Frontal cortex (tissue), 4 donors: Measurements from ENCODE around the gene FXYD4. TPM values are rescaled to one million over a fixed set of nuclear protein-coding genes. Genes with fewer than 3 reads are reported as not detected.
A peak's percentile ranks its signal among the peaks of the same experiment; 100 is the strongest.
"Not testable (repeated sequence)": the region's sequence is repeated elsewhere in the genome, so short reads cannot be mapped to it uniquely, and the experiment has no call there.

Experiments
- DNase-seq, 2 donors: peaks; one replicate each; pipeline ENCODE4 v3.0.0; 2012; ENCODE audit warnings: low spot score in 2 of 2
- FAIRE-seq: peaks from 2 replicates; lab custom pipeline; 2012; peaks lifted over from hg19 to GRCh38; lab: Jason Lieb, UNC
- small RNA-seq: library from RNA; depleted of rRNA; stranded (forward); fragments of <200 nt; gene quantifications from one replicate; pipeline ENCODE3, GENCODE V24; 2014
- total RNA-seq: library from RNA; depleted of rRNA; stranded (reverse); fragments of >200 nt; gene quantifications from one replicate; pipeline ENCODE4 v1.2.3, GENCODE V29; 2014
- donor health status: control.
- donor health status: control.
- donor health status: control.

Gene FXYD4
- total RNA-seq, 1 donor from 2014 or later = not detected

DNA sequence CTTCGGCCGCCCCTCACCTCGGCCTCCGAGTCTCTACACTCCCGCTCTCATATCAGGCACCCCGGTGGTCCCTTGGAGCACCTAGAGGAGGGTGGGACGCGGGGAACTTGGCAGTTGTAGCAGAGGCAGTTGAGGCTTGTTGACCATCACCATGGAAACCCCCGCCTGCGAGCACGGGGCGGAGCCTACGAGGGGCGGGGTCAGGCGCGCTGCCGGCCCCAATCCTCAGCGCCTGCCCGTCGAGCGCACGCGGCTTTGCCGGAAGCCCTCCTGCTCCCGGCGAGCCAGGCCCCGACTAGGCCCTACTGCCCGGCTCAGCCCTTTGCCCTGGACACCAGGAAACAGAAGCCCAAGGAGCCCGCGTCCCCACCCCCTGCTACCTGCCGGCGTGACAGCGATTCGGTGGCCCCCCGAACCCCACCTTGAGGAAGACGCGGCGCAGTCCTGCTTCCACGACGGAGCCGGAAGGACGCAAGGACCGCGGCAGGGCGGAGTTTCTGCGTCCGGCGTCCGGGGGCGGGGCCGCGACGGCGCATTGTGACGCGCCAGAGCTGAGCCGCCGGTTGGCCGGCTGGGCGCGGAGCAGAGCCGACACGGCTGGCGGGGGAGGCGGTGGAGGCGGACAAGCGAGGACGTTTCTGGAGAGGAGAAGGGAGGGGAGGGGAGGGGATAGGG lies 37.4 kb downstream of the FXYD4 start, which contains the start of gene HNRNPF:
Gene HNRNPF (minus strand): TSS at position 477 of the 675 bp plus-strand sequence. CDS start 21,302 bp downstream, outside the sequence.
- peak; percentile 92 to 95 for DNase-seq
- no peak for FAIRE-seq

DNA sequence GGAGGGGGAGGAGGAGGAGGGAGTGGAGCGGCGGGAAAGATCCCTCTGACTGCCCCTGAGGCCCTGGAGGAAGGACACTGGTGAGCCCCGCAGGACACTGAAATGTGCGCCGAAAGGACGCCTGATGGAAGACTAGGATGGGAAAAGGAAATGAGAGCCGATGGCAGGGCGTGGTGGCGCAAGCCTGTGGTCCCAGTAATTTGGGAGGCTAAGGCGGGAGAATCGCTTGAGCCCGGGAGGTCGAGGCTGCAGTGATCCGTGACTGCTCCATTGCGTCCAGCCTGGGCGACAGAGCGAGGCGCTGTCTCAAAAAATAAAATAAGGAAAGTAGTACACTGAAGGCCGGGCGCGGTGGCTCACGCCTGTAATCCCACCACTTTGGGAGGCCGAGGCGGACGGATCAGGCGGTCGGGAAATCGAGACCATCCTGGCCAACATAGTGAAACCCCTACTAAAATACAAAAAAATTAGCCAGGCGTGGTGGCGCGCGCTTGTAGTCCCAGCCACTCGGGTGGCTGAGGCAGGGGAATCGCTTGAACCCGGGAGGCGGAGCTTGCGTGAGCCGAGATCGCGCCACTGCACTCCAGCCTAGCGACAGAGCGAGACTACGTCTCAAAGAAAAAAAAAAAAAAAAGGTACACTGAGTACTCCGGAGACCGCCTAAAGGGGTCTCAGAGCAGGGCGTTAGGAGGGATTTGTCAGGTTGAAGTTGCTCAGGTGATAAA lies 38.1 kb downstream of the FXYD4 start:
- DNase-seq (no peak), FAIRE-seq (no peak)

DNA sequence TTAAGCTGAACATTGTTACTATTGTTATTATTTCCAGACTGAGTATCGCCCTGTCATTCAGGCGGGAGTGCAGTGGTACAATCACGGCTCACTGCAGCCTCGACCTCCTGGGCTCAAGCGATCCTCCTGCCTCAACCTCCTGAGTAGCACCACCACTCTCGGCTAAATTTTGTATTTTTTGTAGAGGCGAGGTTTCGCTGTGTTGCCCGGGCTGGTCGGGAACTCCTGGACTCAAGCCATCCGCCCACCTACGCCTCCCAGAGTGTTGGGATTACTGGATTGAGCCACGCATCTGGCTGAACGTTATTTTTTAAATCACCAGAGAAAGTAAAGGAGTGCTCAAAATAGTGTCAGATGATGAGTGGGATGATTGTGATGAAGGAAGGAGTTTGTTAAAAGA lies 38.9 kb downstream of the FXYD4 start:
- no peak for DNase-seq
- no peak for FAIRE-seq

DNA sequence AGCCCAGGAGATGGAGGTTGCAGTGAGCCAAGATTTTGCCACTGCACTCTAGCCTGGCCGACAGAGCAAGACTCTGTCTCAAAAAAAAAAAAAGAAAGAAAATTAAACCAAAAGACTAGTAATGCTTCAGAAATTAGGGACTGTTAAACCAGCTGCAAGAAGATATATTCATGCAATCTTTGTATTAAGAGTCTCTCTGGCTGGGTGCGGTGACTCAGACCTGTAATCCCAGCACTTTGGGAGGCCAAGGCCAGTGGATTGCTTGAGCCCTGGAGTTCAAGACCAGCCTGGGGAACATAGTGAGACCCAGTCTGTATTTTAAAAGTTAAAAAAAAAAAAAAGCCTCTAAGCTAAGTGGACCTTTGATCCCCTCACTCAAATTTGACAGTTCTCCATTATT lies 40.1 kb downstream of the FXYD4 start:
- no peak for FAIRE-seq

DNA sequence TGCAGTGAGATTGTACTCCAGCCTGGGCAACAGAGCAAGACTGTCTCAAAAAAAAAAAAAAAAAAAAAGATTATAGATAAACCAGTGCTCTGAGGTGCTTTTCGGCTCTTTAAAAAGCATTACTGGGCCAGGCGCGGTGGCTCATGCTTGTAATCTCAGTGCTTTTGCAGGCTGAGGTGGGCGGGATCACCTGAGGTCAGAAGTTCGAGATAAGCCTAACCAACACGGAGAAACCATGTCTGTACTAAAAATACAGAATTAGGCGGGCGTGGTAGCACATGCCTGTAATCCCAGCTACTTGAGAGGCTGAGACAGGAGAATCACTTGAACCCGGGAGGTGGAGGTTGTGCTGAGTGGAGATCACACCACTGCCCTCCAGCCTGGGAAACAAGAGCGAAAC lies 44.1 kb downstream of the FXYD4 start:
- FAIRE-seq (no peak), DNase-seq (no peak)

More for the DNA sequence above, 40.1 kb downstream of the FXYD4 start:
- DNase-seq = no peak

DNA sequence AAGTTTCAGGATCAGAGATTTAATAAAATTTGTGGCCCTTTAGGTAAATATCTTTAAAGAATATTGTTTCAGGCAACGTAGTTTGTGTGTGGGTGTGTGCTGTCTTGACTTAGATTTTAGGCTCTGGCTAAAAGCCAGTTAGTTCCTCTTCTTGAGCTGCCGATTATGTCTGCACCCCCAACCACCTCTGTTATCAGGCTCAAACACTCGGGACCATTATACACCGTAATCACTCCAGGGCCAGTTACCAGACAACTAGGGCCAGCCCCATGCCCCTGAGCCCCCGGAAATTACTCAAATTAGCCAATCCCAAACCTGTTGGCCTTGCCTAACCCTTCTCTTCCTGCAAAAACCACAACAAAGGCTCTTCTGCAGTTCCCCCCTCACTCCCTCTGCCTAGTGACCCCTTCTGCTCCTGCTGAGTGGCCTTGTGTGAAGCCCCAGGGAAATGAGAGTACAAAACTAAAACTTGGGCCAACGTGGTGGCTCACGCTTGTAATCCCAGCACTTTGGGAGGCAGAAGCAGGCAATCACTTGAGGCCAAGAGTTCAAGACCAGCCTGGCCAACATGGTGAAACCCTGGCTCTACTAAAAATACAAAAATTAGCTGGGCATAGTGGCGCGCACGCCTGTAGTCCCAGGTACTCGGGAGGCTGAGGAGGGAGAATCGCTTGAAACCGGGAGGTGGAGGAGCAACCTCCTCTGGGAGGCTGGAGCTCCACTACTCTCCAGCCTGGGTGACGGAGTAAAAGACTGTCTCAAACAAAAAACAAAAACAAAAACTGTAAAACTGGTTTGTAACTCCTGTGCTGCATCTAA lies 46.7 kb downstream of the FXYD4 start:
- DNase-seq (no peak), FAIRE-seq (no peak)

DNA sequence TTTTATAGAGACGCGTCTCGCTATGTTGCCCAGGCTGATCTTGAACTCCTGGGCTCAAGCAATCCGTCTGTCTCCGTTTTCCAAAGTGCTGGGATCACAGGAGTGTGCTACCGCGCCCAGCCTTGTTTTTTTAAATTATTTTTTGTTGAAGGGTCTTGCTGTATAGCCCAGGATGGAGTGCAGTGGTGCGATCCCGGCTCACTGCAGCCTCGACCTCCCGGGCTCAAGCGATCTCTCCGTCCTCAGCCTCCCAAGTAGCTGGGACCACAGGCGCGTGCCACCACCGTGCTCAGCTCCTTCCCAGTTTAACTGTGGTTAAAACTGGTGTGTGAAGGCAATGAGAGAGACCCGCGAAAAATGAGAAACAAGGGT lies 48.5 kb downstream of the FXYD4 start:
- FAIRE-seq (no peak), DNase-seq (no peak)

DNA sequence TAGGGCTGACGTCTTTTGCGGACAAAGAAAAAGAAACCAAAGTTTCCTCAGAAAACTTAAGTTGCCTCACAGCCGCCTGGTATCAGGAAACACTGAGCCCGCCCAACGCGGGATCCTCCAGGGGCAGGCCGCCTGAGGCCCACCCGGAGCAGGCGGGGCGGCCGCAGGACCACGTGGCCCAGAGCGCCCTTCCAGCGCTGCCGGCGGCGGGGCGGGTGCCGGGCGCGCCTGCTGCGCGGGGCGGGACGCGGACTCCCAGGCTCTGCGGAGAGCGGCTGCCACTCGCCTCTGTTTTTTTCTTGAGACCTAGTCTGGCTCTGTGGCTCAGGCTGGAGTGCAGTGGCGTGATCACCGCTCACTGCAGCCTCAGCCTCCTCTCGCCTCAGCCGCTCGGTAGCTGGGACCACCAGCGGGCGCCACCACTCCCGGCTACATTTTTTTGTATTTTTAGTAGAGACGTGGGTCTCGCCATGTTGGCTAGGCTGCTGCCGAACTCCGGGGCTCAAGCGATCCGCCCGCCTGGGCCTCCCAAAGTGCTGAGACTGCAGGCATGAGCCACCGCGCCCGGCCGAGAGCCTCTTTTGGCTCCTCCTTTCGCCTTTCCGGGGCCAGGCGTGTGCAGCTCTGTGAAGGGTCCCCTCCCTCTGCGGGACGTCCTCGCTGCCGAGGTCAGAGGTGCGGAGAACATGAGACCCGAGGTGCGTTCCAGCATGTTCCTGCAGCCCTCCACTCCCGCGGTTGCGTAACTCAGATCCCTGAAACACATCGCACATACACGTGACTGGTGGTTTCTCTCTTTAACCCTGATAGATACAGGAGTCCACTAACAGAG lies 49.1 kb downstream of the FXYD4 start:
- peak; percentile 83 to 84 for DNase-seq
- no peak for FAIRE-seq

DNA sequence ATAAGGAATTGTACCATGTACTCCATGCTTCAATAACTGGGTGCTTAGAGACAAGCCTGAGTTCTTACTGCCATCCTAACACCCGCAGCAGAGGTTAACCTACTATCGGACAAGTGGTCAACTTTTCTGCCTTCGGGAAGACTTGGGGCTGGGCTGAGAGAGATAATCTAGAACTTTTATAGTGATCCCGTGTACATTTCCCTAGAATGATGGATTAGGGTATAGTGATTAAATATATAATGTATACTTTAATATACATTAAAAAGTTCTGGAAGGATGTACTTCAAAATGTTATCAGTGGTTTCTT lies 49.7 kb downstream of the FXYD4 start:
- DNase-seq (no peak), FAIRE-seq (no peak)

DNA sequence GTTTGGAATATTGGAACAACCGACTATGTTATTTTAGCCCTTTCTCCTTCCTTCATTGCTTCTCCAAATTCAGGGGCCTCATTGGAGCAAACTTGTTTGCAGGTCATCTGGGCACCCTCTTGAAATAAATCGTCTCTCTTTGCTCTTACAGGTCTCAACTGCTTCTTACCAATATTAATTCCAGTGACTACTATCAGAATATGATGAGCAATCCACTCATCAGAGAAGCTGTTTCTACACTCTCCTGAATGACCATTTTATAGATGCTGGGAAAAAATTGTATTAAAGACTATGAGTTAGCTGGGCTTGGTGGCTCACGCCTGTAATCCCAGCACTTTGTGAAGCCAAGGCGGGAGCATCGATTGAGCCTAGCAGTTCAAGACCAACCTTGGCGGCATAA lies 50.1 kb downstream of the FXYD4 start:
- no peak for FAIRE-seq
- DNase-seq = no peak

DNA sequence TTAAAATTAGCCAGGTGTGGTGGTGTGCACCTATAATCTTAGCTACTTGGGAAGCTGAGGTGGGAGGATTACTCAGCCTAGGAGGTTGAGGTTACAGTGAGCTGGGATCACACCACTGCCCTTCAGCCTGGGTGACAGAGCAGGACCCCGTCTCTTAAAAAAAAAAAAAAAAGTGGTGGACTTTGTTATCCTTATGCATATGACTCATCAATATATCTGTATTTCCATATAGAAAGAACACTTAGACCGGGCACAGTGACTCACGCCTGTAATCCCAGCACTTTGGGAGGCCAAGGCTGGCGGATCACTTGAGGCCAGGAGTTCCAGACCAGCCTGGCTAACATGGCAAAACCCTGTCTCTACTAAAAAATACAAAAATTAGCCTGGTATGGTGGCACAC lies 50.5 kb downstream of the FXYD4 start:
- not testable (repeated sequence) for FAIRE-seq, DNase-seq

DNA sequence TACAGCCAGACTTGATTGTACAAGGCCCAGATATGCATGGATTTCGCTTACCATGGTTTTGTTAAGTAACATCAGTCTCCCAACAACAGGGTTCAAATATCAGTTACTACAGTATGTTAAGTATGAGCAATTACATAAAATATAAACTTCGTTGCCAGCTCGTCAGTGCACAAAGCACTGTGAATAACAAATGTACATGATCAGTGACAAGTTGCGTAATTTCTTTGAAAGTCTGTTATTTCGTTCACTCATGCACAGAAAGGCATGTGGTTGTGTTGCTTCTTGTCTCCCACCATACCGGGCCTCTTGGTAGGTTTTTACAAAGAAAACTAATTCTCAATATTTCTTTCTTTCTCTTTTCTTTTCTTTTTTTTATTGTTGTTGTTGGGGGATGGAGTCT lies 53.0 kb downstream of the FXYD4 start:
- no peak for FAIRE-seq

More for the DNA sequence above, 53.0 kb downstream of the FXYD4 start:
- DNase-seq = no peak

Small RNAs within 50 kb of the gene (small RNA-seq; reads per million reads assigned to genes)
- gene RNU6ATAC11P = not detected
- not detected for gene SNORD3J

Other genes with a start within 250 kb of the FXYD4 start
- gene CSGALNACT2, start 233.2 kb upstream of the FXYD4 start, total RNA-seq = 87.2 TPM
- gene RASGEF1A, start 104.6 kb upstream of the FXYD4 start, total RNA-seq = 11.4 TPM
- 97.4 TPM for gene HNRNPF, start 37.5 kb downstream of the FXYD4 start, total RNA-seq
- gene ZNF487, start 65.5 kb downstream of the FXYD4 start, total RNA-seq = 10.6 TPM
- gene ZNF239, start 203.0 kb downstream of the FXYD4 start, total RNA-seq = 27.3 TPM
- 8.2 TPM for gene ZNF485, start 234.8 kb downstream of the FXYD4 start, total RNA-seq